ENCODE results near the gene C20orf144.

The C20orf144 gene

GRCh38 chr20:33647603-33648395 is 14.3 kb upstream of the C20orf144 start:
- in situ Hi-C loops (cut with HindIII; ENCODE audit: low pct_ligation_motif_present, low pct_unique_long_range_greater_than_20kb, low sequenced_read_pairs): no loop called here
- no peak for DNase-seq

GRCh38 chr20:33648396-33649004 is 13.6 kb upstream of the C20orf144 start:
- in situ Hi-C loops (cut with HindIII; ENCODE audit: low pct_ligation_motif_present, low pct_unique_long_range_greater_than_20kb, low sequenced_read_pairs): no loop called here
- no peak for DNase-seq

GRCh38 chr20:33649201-33649681 is 12.9 kb upstream of the C20orf144 start:
- in situ Hi-C loops (cut with HindIII; ENCODE audit: low pct_ligation_motif_present, low pct_unique_long_range_greater_than_20kb, low sequenced_read_pairs): no loop called here
- DNase-seq: no peak

- in situ Hi-C loops (cut with HindIII; ENCODE audit: low pct_ligation_motif_present, low pct_unique_long_range_greater_than_20kb, low sequenced_read_pairs): no loop called here
- no peak for DNase-seq
Observed at GRCh38 chr20:33650111-33650752, 11.9 kb upstream of the C20orf144 start.

- no peak for DNase-seq
- in situ Hi-C loops (cut with HindIII; ENCODE audit: low pct_ligation_motif_present, low pct_unique_long_range_greater_than_20kb, low sequenced_read_pairs): no loop called here
Observed at GRCh38 chr20:33650753-33651561, 11.2 kb upstream of the C20orf144 start.

DNA sequence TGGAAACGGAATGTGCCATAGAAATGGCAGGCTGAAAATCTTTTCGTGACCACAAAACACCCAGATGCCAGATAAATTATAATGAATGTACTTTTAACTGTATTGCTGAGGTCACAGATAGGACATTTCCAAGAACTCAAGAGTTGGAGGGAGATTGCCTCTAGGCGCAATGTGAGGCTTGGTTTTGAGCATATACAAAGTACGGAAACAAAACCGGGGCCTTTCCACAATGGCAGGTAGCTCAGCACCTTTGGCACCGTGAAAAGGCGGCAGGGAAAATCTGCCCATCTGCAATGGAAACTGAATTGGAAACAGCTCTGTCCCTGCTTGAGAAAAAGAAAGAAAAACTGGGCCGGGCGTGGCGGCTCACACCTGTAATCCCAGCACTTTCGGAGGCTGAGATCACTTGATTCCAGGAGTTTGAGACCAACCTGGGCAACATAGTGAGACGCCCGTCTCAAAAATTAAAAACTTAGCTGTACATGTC is 10.5 kb upstream of the C20orf144 start:
- DNase-seq: no peak
- in situ Hi-C loops (cut with HindIII; ENCODE audit: low pct_ligation_motif_present, low pct_unique_long_range_greater_than_20kb, low sequenced_read_pairs): no loop called here

DNA sequence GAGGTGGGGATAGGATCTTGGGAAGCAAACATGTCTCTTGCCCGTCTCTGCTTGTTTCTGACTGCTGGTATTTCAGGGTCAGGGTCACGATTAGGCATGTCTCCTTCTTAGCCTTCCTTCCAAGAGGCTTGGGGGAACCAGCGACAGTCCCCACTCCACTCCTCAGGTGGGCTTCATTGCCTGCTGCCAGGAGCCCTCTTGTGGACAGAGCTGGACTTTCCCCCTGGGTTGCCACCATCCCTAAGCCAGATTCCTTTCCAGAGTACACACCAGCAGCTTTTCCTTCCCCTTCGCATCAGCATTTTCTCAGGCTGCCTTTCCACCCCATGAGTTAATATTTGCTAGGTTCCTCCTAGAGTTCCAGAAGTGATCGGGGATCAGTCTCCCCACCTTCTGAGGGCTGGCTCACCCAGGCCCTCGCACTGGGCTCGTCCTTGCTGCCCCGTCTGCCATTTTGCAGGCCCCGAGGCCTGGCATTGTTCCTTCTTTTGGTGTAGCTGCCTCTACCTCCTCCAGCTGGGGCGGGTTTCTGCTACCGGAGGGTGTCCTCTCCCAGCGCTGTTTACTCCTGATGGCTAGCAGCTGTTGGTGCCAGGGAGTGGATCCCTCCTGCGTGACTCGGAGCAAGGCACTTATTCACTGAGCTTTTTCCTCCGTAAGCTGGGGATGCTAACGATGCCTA is 8.8 kb upstream of the C20orf144 start:
- DNase-seq: peak; percentile 56
- in situ Hi-C loops (cut with HindIII; ENCODE audit: low pct_ligation_motif_present, low pct_unique_long_range_greater_than_20kb, low sequenced_read_pairs): no loop called here

DNA sequence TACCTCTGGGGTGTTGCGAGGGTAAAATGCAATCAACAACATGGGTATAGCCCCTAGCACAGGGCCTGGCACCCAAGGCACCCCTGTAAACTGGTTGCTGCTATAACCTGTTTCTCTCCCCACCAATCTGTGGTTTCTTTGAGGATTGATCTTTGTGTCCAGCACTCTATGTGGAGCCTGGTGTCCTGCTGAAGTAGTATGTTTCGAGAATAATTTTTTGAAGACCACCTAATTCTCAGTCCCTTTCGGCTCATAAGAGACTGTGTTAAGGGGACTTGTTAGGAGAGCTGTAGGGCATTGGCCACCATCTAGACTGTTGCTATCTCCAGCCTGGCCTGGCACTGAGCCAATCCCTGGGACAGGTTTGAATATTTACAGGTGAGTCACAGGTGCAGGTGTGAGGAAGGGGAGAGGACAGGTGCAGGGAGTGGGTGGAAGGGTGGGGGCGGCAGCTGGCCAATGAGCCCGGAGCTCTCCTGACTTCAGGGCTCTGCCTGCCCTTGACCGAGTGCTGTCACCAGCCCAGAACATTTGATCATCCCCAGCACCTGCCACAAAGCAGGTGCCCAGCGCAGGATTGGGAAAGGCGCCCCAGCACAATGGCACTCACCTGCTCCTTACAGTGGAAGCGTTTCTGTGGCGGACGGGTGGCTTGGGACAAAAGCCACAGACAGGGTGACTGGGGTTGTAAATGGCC is 8.1 kb upstream of the C20orf144 start:
- DNase-seq: no peak
- in situ Hi-C loops (cut with HindIII; ENCODE audit: low pct_ligation_motif_present, low pct_unique_long_range_greater_than_20kb, low sequenced_read_pairs): no loop called here

DNA sequence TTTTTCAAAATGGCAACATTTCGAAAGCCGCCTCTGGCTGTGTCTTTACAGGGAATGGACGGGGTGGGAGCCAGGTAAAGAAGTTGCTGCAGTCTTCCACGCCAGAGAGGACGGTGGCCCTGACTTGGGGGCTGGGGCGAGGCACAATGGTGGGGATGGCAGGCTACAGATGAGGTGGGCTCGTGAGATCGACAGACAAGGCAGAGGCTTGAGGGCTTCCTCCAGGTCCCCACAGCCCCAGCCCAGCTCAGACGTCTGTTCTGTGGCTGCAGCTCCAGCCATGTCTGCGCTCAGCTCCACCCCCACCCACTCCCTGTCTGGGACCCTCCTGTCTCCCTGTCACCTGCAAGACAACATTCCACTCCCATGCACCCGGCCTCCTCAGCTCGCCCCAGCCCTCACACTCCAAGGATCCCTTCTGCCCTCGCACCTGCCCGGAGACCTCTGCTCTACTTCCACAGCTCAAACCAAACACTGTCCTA is 7.4 kb upstream of the C20orf144 start:
- in situ Hi-C loops (cut with HindIII; ENCODE audit: low pct_ligation_motif_present, low pct_unique_long_range_greater_than_20kb, low sequenced_read_pairs): no loop called here
- no peak for DNase-seq

- no peak for DNase-seq
- in situ Hi-C loops (cut with HindIII; ENCODE audit: low pct_ligation_motif_present, low pct_unique_long_range_greater_than_20kb, low sequenced_read_pairs): no loop called here
Observed at GRCh38 chr20:33655164-33655563, 7.0 kb upstream of the C20orf144 start.

GRCh38 chr20:33656010-33656782 is 5.9 kb upstream of the C20orf144 start:
- no peak for DNase-seq
- in situ Hi-C loops (cut with HindIII; ENCODE audit: low pct_ligation_motif_present, low pct_unique_long_range_greater_than_20kb, low sequenced_read_pairs): no loop called here

DNA sequence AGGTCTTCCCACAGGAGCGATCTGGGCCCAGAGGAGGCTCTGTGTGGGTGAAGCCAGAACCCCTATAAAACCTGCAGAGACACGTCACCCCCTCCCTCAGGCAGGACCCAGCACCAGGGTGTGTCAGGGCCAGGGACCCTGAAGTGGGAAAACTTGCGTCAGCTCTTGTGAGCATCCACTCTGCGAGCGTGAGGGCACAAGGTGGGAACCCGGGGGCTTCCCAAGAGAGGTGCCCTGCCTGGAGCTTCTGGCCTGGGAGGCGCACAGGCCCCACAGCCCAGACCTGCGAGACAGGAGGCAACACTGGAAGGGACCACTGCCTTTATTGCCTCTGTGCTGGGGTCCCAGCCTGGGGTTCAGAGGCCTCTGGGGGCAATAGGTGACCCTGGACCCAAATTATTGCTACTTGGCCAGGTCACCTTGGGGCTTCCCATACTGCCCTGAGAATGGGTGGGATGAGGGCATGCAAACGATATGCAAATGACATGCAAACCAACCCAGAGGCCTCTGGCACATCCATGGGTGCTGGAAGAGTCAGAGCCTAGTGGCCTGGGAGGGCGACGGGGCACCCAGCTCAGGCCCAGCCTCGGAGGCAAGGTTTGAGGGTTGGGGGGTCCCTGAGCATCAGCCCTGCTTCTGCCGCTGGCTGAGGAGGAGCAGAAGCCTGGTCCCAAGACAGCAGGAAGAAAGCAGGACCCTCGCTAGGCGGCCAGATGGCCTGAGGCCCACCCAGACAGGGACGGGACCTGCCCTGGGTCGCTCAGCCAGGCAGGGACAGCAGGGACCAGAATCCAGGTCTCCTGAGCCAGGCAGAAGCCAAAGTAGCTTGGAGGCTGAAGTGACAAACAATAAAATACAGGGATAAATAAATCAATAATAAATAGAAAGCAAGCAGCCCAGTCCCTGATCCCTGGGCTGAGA is 5.1 kb upstream of the C20orf144 start:
- no peak for DNase-seq
- in situ Hi-C loops (cut with HindIII; ENCODE audit: low pct_ligation_motif_present, low pct_unique_long_range_greater_than_20kb, low sequenced_read_pairs): no loop called here

- no peak for DNase-seq
- in situ Hi-C loops (cut with HindIII; ENCODE audit: low pct_ligation_motif_present, low pct_unique_long_range_greater_than_20kb, low sequenced_read_pairs): no loop called here
Observed at GRCh38 chr20:33657704-33658095, 4.4 kb upstream of the C20orf144 start.

DNA sequence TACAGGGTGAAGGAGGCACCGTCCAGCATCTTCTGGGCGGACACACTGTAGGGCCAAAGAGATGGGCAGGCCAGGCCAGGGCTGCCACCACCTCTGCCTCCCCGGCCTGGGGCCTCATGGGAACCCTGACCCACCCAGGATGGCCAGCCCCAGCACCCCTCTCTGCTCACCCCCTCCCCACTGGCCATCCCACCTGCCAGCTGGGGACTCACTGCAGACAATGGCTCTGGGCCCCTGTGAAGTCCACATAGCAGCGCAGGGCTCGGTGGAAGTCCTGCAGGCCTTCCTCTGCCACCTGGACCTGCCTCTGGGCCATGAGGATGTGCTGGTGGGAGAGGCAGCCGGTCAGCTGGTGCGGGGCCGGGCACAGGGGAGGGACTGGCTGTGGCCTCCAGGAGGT is 3.6 kb upstream of the C20orf144 start:
- in situ Hi-C loops (cut with HindIII; ENCODE audit: low pct_ligation_motif_present, low pct_unique_long_range_greater_than_20kb, low sequenced_read_pairs): no loop called here
- no peak for DNase-seq

- no peak for DNase-seq
- in situ Hi-C loops (cut with HindIII; ENCODE audit: low pct_ligation_motif_present, low pct_unique_long_range_greater_than_20kb, low sequenced_read_pairs): no loop called here
Observed at GRCh38 chr20:33658929-33659328, 3.2 kb upstream of the C20orf144 start.
